HL-60/S4 treated with phorbol 12-myristate 13-acetate at 8.2 ng/mL for 4 days and 3 days (cell line): ENCODE data around the gene ADH7.
"Not testable (repeated sequence)": the region's sequence is repeated elsewhere in the genome, so short reads cannot be mapped to it uniquely, and the experiment has no call there.

Experiments
- in situ Hi-C: fragments of 300-500 bp; cut with MboI; formaldehyde crosslinking; loops from 2 replicates; pipeline ENCODE4 v1.15.0; 2022; ENCODE audit warnings: low sequenced_read_pairs

The ADH7 gene

GRCh38 chr4:99417125-99417524 is 18.0 kb downstream of the ADH7 start:
- in situ Hi-C loops: no loop called here

- in situ Hi-C loops: not testable (repeated sequence)
Observed at GRCh38 chr4:99415762-99416161, 19.4 kb downstream of the ADH7 start.

GRCh38 chr4:99414902-99415301 is 20.2 kb downstream of the ADH7 start:
- in situ Hi-C loops: not testable (repeated sequence)

- in situ Hi-C loops: no loop called here
Observed at GRCh38 chr4:99414401-99414800, 20.7 kb downstream of the ADH7 start.

GRCh38 chr4:99413140-99413539 is 22.0 kb downstream of the ADH7 start:
- in situ Hi-C loops: no loop called here

- in situ Hi-C loops: no loop called here
Observed at GRCh38 chr4:99411041-99411440, 24.1 kb downstream of the ADH7 start.

GRCh38 chr4:99410075-99410474 is 25.1 kb downstream of the ADH7 start:
- in situ Hi-C loops: no loop called here

GRCh38 chr4:99408346-99408745 is 26.8 kb downstream of the ADH7 start:
- in situ Hi-C loops: no loop called here

- in situ Hi-C loops: no loop called here
Observed at GRCh38 chr4:99405433-99406115, 29.6 kb downstream of the ADH7 start.

GRCh38 chr4:99404595-99405287 is 30.4 kb downstream of the ADH7 start:
- in situ Hi-C loops: no loop called here

- in situ Hi-C loops: no loop called here
Observed at GRCh38 chr4:99403380-99404184, 31.6 kb downstream of the ADH7 start.

- in situ Hi-C loops: no loop called here
Observed at GRCh38 chr4:99402765-99403164, 32.4 kb downstream of the ADH7 start.

- in situ Hi-C loops: no loop called here
Observed at GRCh38 chr4:99400831-99401230, 34.3 kb downstream of the ADH7 start.

- in situ Hi-C loops: no loop called here
Observed at GRCh38 chr4:99399017-99399416, 36.1 kb downstream of the ADH7 start.

- in situ Hi-C loops: no loop called here
Observed at GRCh38 chr4:99395595-99396364, 39.4 kb downstream of the ADH7 start.

GRCh38 chr4:99394896-99395295 is 40.2 kb downstream of the ADH7 start:
- in situ Hi-C loops: no loop called here

- in situ Hi-C loops: no loop called here
Observed at GRCh38 chr4:99390055-99390454, 45.1 kb downstream of the ADH7 start.

GRCh38 chr4:99389606-99390005 is 45.5 kb downstream of the ADH7 start:
- in situ Hi-C loops: no loop called here

GRCh38 chr4:99383833-99384392 is 51.2 kb downstream of the ADH7 start:
- in situ Hi-C loops: no loop called here

- in situ Hi-C loops: no loop called here
Observed at GRCh38 chr4:99383399-99383798, 51.7 kb downstream of the ADH7 start.
